ENCODE results near the gene STPG3.

- no peak for TF ChIP-seq BACH1 (IDR thresholded peaks at IDR 0.05; ENCODE audit: low read length)
- TF ChIP-seq POLR2AphosphoS5 (IDR thresholded peaks at IDR 0.05; ENCODE audit: low read depth, low read length) = no peak
- no peak for TF ChIP-seq CTCF (IDR thresholded peaks at IDR 0.05; ENCODE audit: control extremely low read depth in 1 of 3, insufficient read depth in 1 of 3, low read depth in 1 of 3, low read length in 3 of 3)
- no peak for TF ChIP-seq KDM1A (IDR thresholded peaks at IDR 0.05; ENCODE audit: borderline replicate concordance, low read length)
- TF ChIP-seq POLR2A (IDR thresholded peaks at IDR 0.05; ENCODE audit: control extremely low read depth in 1 of 2, low read depth in 2 of 2, low read length in 2 of 2) = no peak
- TF ChIP-seq RNF2 (IDR thresholded peaks at IDR 0.05; ENCODE audit: borderline replicate concordance, low read depth, low read length, missing control alignments, poor library complexity, severe bottlenecking) = no peak
- TF ChIP-seq CREB1 (IDR thresholded peaks at IDR 0.05) = no peak
- TF ChIP-seq SIN3A (conservative IDR thresholded peaks at IDR 0.05 in 1 of 2, IDR thresholded peaks at IDR 0.05 in 1 of 2; ENCODE audit: low read depth in 1 of 2, low read length in 2 of 2) = no peak
- no peak for TF ChIP-seq CBX5 (IDR thresholded peaks at IDR 0.05; ENCODE audit: low read depth, low read length)
- no peak for TF ChIP-seq JUN (IDR thresholded peaks at IDR 0.05; ENCODE audit: low read depth, low read length)
- TF ChIP-seq TAF1 (IDR thresholded peaks at IDR 0.05; ENCODE audit: low read depth, low read length) = no peak
Measured at GRCh38 chr9:137271696-137272076, 20.6 kb downstream of the STPG3 start.

Measured in H1 (cell line).